Suprapubic skin (tissue), 4 donors: ENCODE data around the gene SIK3. TPM values are rescaled to one million over a fixed set of nuclear protein-coding genes. Genes with fewer than 3 reads are reported as not detected.

Experiments used
- DNase-seq, 2 donors: peaks; one replicate each; pipeline ENCODE4 v3.0.0-alpha.2; 2019; ENCODE audit warnings: low spot score in 2 of 2
- H3K27ac ChIP-seq: fragments of 200-600 bp; sonication (generic); one replicate; pipeline ENCODE4 v1.5.1; 2019
- H3K27me3 ChIP-seq: fragments of 200-600 bp; sonication (generic); one replicate; pipeline ENCODE4 v1.5.1; 2019
- H3K36me3 ChIP-seq: fragments of 200-600 bp; sonication (generic); one replicate; pipeline ENCODE4 v1.5.1; 2019
- H3K4me1 ChIP-seq: fragments of 200-600 bp; sonication (generic); one replicate; pipeline ENCODE4 v1.5.1; 2019
- H3K4me3 ChIP-seq: fragments of 200-600 bp; sonication (generic); one replicate; pipeline ENCODE4 v1.5.1; 2019; ENCODE audit warnings: mild to moderate bottlenecking
- H3K9me3 ChIP-seq: fragments of 200-600 bp; sonication (generic); one replicate; pipeline ENCODE4 v1.5.1; 2019
- EP300 ChIP-seq: sonication (generic); formaldehyde crosslinking; IDR thresholded peaks from one replicate; pipeline ENCODE4 v1.6.1; 2017; ENCODE audit warnings: antibody characterized with exemption
- POLR2A ChIP-seq, 2 donors: fragments of 450-650 bp; IDR thresholded peaks; one replicate each; pipeline ENCODE4 v1.6.1; 2017; ENCODE audit warnings: antibody characterized with exemption in 2 of 2, mild to moderate bottlenecking in 2 of 2, moderate library complexity in 2 of 2
- POLR2AphosphoS5 ChIP-seq, 3 donors: sonication (generic); formaldehyde crosslinking; IDR thresholded peaks; one replicate each; pipeline ENCODE4 v1.6.1; 2017; ENCODE audit warnings: antibody characterized with exemption in 3 of 3
- WGBS: methylation state at CpG from one replicate; pipeline ENCODE4 v1.1.5; 2018; 5-methylcytosine and 5-hydroxymethylcytosine counted together
- total RNA-seq, 4 donors: library from RNA; depleted of rRNA; stranded (reverse); fragments of >200 nt; gene quantifications; one replicate each; pipeline ENCODE4 v1.1.0, GENCODE V29; 2016
- TF ChIP-seq, protein P1 (sequence below), 2 donors: fragments of 200-600 bp in 1 of 2; fragments of 450-650 bp in 1 of 2; sonication (generic) in 1 of 2; IDR thresholded peaks; one replicate each; pipeline ENCODE4 v1.5.1; 2016 to 2019; ENCODE audit warnings: antibody characterized with exemption in 2 of 2, mild to moderate bottlenecking in 1 of 2, moderate library complexity in 1 of 2

The SIK3 gene
- total RNA-seq, 4 donors from 2014 or later: 31.6 to 60.8 (median 37.5) TPM

DNA sequence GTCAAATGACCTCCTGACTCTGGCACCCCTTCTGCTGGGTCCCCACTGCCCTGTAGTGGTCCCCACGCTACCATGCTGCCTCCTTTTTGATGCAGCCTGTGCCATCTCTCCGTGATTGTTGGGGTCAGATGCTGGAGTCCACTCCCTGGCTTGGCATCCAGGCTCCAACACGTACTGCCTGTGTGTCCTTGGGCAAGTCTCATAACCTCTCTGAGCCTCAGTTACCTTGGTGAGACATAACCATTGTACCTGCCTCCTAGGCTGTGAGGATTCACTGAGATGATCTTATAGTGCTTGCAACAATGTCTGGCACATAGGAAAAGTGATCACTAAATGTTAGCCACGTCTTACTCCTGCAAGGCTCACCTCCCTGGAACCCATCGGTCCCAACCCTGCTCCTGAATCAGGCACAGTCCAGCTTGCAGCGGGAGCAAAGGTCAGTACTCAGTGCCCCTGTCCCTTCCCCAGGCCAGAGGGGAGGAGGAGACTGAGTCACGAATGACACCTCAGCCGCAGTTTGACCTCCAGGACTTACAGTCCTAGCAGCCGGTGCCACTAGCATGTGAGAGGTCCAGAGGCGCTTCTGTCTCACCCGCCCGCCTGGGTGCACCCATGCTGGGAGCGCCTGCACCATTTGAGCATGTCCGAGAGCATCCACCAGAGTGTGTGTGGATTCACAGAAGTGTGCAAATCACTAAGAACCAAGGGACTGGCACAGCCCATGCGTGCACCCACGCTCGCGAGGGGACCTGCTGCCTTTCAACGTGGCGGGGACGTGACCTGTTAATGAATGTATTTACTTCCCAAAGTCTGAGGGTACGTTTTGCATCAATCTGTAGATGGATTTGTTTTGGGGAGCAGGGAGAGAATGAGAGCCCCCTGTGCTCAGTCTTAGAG is 272.1 kb downstream of the SIK3 start:
- H3K27me3 ChIP-seq: no peaks in the 10 kb centered on the region
- H3K4me3 ChIP-seq: no peak overlapping the region
- H3K27ac ChIP-seq: no peak overlapping the region
- TF ChIP-seq POLR2AphosphoS5 (IDR thresholded peaks at IDR 0.05) (no peak), POLR2A (IDR thresholded peaks at IDR 0.05) (no peak), EP300 (no peak)
- TF ChIP-seq, protein P1, sequence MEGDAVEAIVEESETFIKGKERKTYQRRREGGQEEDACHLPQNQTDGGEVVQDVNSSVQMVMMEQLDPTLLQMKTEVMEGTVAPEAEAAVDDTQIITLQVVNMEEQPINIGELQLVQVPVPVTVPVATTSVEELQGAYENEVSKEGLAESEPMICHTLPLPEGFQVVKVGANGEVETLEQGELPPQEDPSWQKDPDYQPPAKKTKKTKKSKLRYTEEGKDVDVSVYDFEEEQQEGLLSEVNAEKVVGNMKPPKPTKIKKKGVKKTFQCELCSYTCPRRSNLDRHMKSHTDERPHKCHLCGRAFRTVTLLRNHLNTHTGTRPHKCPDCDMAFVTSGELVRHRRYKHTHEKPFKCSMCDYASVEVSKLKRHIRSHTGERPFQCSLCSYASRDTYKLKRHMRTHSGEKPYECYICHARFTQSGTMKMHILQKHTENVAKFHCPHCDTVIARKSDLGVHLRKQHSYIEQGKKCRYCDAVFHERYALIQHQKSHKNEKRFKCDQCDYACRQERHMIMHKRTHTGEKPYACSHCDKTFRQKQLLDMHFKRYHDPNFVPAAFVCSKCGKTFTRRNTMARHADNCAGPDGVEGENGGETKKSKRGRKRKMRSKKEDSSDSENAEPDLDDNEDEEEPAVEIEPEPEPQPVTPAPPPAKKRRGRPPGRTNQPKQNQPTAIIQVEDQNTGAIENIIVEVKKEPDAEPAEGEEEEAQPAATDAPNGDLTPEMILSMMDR (IDR thresholded peaks at IDR 0.05): no peak
- WGBS: 82% methylated on average over 22 of the region's 22 CpGs
- H3K36me3 ChIP-seq: no peaks in the 10 kb centered on the region
- H3K4me1 ChIP-seq: no peaks in the 10 kb centered on the region
- no peaks in the 10 kb centered on the region for H3K9me3 ChIP-seq
- DNase-seq: no peak

DNA sequence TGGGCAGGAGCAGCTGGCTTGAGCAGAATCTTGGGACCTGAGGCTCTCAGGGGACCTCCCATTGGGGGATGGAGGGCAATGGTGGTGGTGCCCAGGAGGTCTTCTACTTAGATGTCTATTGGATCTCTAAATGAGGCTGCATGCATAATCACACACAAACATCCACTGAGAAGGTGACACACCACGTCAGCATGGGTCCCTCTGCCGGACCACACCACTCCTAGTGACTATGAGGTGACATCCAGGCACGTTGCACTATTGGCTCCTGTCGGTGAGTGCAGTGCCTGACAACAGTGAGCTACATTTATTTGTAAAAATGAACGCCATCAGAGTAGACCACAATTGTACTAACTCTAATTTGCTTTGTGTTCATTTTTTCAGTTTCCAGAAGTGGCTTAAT is 272.8 kb downstream of the SIK3 start:
- Histone ChIP-seq H3K4me1 (no peaks in the 10 kb centered on the region), H3K9me3 (no peaks in the 10 kb centered on the region), H3K27ac (no peak overlapping the region), H3K36me3 (no peaks in the 10 kb centered on the region), H3K4me3 (no peak overlapping the region), H3K27me3 (no peaks in the 10 kb centered on the region)
- TF ChIP-seq, protein P1 (IDR thresholded peaks at IDR 0.05): no peak
- TF ChIP-seq POLR2A (IDR thresholded peaks at IDR 0.05) (no peak), EP300 (no peak), POLR2AphosphoS5 (IDR thresholded peaks at IDR 0.05) (no peak)
- no peak for DNase-seq
- 80% methylated on average over 5 of the region's 5 CpGs for WGBS

DNA sequence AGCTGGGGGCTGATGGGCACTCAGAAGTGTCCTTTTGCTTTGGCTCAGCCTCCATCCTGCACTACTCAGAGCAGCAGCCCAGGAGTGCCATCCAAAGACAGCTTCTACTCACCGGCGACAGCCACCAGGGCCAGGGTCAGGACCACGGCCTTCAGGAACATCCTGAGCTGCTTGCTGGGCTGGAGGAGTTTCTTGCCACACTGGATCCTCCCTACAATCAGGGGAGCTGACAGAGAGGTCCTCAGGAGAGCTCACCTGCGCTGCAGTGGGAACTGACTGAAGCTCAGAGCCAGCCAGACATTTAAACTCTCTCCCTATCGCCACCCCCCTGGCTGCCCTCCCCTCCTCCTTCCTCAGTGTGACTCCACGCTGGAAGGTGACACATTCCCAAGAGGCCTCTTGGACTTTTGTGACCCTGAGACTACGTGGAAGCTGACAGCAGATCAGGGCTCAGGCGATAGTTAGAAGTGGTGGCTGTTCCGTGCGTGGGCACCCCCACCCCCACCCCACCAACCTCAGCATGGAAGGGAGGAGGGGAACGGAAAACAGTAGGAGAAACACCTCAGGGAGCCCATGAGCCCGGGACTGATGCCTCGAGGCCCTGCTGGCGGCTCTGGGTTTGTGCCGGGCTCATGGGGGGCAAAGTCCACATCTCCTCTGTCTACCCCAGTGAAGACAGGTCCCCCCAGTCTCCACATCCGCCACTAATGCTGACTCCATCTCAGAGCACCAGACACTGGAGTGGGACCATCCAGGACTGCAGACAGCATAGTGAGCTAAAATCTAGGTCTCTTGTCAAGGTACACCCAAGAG is 275.0 kb downstream of the SIK3 start, which contains the start of gene APOA4:
TSS of gene APOA4 (minus strand) at position 274 of the 813 bp plus-strand sequence. CDS start at position 161, 113 bp downstream.
- Histone ChIP-seq H3K27ac (no peak within 1 kb of the TSS), H3K36me3 (no peaks in the 10 kb centered on the region), H3K4me3 (no peak within 1 kb of the TSS), H3K27me3 (no peaks in the 10 kb centered on the region), H3K9me3 (no peaks in the 10 kb centered on the region), H3K4me1 (no peaks in the 10 kb centered on the region)
- TF ChIP-seq, protein P1 (IDR thresholded peaks at IDR 0.05): no peak
- TF ChIP-seq POLR2AphosphoS5 (IDR thresholded peaks at IDR 0.05) (no peak), EP300 (no peak), POLR2A (IDR thresholded peaks at IDR 0.05) (no peak)
- WGBS: 75% methylated on average over 12 of the region's 16 CpGs
- DNase-seq: no peak

DNA sequence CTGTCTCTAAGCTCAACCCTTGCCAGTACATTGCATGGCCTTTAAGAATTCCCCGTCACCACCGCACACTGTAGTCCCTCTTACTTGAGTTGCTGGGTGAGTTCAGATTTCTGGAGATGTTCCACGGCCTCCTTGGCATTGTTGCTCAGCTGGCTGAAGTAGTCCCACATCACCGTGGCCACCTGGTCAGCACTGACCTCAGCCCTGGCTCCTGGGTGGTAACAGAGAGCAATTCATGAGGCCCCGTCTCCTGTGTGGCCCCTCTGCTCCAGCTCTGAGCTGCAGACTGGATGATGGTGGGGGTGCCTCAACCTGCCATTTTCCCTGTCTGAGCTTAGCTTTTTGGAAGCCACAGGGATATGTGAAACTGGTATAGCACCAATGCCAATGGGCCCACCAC is 275.7 kb downstream of the SIK3 start:
- 72% methylated on average over 5 of the region's 5 CpGs for WGBS
- Histone ChIP-seq H3K27ac (no peak overlapping the region), H3K36me3 (no peaks in the 10 kb centered on the region), H3K27me3 (no peaks in the 10 kb centered on the region), H3K4me1 (no peaks in the 10 kb centered on the region), H3K9me3 (no peaks in the 10 kb centered on the region), H3K4me3 (no peak overlapping the region)
- DNase-seq: no peak
- TF ChIP-seq EP300 (no peak), POLR2AphosphoS5 (IDR thresholded peaks at IDR 0.05) (no peak), POLR2A (IDR thresholded peaks at IDR 0.05) (no peak)
- TF ChIP-seq, protein P1 (IDR thresholded peaks at IDR 0.05): no peak
